ENCODE measurements around the gene UBXN1. TPM values are rescaled to one million over a fixed set of nuclear protein-coding genes. Genes with fewer than 3 reads are reported as not detected.

Gene UBXN1
- total and polyA plus RNA-seq, 10 of the 15 experiments (the other 5 are each of a cell fraction or from before 2014, with no cell fraction given): 7.0 to 173 (median 106) TPM

DNA sequence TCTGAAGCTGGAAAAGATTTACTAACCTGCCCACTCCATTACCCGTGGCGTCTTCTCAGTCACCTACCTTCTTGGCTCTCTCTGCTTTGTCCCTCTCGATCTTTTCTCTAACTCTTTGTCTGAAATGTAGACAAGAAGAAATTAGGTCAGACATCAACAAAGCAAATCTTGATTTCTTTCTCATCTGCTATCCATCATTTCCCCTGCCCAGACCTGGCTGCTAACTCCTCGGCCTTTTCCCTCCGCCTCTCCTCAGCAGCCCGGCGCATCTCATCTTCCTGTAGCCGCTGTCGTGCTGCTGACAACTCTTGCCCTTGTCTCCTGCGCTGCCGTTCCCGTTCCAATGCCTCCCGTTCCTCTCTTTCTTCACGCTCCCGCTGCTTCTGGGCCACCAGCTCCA lies 1.2 kb downstream of the UBXN1 start:
- no peak for DNase-seq (ENCODE audit: low read depth, low spot score)
- Histone ChIP-seq H3K27ac (ENCODE audit: control insufficient read depth, insufficient read depth) (no peak overlapping the region), H3K27me3 (replicated peaks in 1 of 2; ENCODE audit: control insufficient read depth in 2 of 2, insufficient read depth in 2 of 2, low read length in 1 of 2) (no peaks in the 10 kb centered on the region), H3K4me3 (peak overlapping the region; percentile 89), H3K36me3 (ENCODE audit: control insufficient read depth in 2 of 2, insufficient read depth in 2 of 2, low read length in 1 of 2) (peaks cover 0 to 10% of the 10 kb centered on the region in 2 experiments; a peak in 1 of 4 replicates), H3K4me1 (ENCODE audit: control insufficient read depth, insufficient read depth, low read length) (peaks cover 14% of the 10 kb centered on the region), H3K79me2 (ENCODE audit: control insufficient read depth, insufficient read depth, low read length) (peaks cover 25% of the 10 kb centered on the region), H3K9ac (ENCODE audit: control insufficient read depth, insufficient read depth, low read length) (peak overlapping the region; percentile 94; the same call in 1 of the 2 replicates), H2AFZ (ENCODE audit: control insufficient read depth, low read depth, low read length) (no peak overlapping the region), H4K20me1 (ENCODE audit: control insufficient read depth, insufficient read depth) (no peaks in the 10 kb centered on the region; the same call in 1 of the 2 replicates), H3K9me3 (replicated peaks; ENCODE audit: control insufficient read depth, insufficient read depth, low read length) (no peaks in the 10 kb centered on the region), H3K4me2 (ENCODE audit: control insufficient read depth, insufficient read depth) (peak overlapping the region; percentile 77)
- ATAC-seq: no peak
- BruUV-seq (replicated peaks): no TSS peak
- intact Hi-C loops (cut with micrococcal nuclease; ENCODE audit: unreplicated experiment): no loop called here
- ChIA-PET SMC1A (ENCODE audit: uncharacterized antibody, unreplicated experiment) (interaction anchor here (1.4 kb wide), 1 partner anchor 11 kb away, joined by 3 read pairs; no protein-coding TSS in a partner anchor), RAD21 (ENCODE audit: unreplicated experiment) (interaction anchor here (1.1 kb wide), 1 partner anchor 16 kb away, joined by 3 read pairs; no protein-coding TSS in a partner anchor), POLR2A (interaction anchor here (1.1 to 16.2 kb wide), 3 partner anchors 12 to 56 kb away, joined by 3 to 295 read pairs (median 83); partner anchors contain the start of genes B3GAT3, C11orf98, CSKMT and GANAB), CTCF (interaction anchor here (0.9 to 1.9 kb wide), 5 partner anchors 16 to 287 kb away, joined by 3 to 5 read pairs (median 3); partner anchors contain the start of gene TUT1)
- TF ChIP-seq, protein P1, sequence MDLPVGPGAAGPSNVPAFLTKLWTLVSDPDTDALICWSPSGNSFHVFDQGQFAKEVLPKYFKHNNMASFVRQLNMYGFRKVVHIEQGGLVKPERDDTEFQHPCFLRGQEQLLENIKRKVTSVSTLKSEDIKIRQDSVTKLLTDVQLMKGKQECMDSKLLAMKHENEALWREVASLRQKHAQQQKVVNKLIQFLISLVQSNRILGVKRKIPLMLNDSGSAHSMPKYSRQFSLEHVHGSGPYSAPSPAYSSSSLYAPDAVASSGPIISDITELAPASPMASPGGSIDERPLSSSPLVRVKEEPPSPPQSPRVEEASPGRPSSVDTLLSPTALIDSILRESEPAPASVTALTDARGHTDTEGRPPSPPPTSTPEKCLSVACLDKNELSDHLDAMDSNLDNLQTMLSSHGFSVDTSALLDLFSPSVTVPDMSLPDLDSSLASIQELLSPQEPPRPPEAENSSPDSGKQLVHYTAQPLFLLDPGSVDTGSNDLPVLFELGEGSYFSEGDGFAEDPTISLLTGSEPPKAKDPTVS (IDR thresholded peaks at IDR 0.05; ENCODE audit: low read depth, low read length): no peak
- TF ChIP-seq SREBF1 (IDR thresholded peaks at IDR 0.05; ENCODE audit: low read length): no peak
- no peak for TF ChIP-seq ZNF24 (IDR thresholded peaks at IDR 0.05)
- TF ChIP-seq CREM (IDR thresholded peaks at IDR 0.05; ENCODE audit: low read depth): no peak
- TF ChIP-seq ASH2L (IDR thresholded peaks at IDR 0.05; ENCODE audit: borderline replicate concordance, low read depth): no peak
- TF ChIP-seq, protein P2, sequence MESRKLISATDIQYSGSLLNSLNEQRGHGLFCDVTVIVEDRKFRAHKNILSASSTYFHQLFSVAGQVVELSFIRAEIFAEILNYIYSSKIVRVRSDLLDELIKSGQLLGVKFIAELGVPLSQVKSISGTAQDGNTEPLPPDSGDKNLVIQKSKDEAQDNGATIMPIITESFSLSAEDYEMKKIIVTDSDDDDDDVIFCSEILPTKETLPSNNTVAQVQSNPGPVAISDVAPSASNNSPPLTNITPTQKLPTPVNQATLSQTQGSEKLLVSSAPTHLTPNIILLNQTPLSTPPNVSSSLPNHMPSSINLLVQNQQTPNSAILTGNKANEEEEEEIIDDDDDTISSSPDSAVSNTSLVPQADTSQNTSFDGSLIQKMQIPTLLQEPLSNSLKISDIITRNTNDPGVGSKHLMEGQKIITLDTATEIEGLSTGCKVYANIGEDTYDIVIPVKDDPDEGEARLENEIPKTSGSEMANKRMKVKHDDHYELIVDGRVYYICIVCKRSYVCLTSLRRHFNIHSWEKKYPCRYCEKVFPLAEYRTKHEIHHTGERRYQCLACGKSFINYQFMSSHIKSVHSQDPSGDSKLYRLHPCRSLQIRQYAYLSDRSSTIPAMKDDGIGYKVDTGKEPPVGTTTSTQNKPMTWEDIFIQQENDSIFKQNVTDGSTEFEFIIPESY (IDR thresholded peaks at IDR 0.05): no peak
- no peak for TF ChIP-seq ZNF622 (IDR thresholded peaks at IDR 0.05)
- no peak for TF ChIP-seq SMARCA5 (IDR thresholded peaks at IDR 0.05)
- no peak for TF ChIP-seq SIX5 (IDR thresholded peaks at IDR 0.05; ENCODE audit: low read depth, low read length, severe bottlenecking)
- TF ChIP-seq EGR1 (IDR thresholded peaks at IDR 0.05; ENCODE audit: borderline replicate concordance in 1 of 2, low read depth in 2 of 2, low read length in 2 of 2): no peak
- no peak for TF ChIP-seq SUZ12 (IDR thresholded peaks at IDR 0.05; ENCODE audit: unreplicated experiment)
- TF ChIP-seq EZH2 (IDR thresholded peaks at IDR 0.05; ENCODE audit: borderline replicate concordance, control insufficient read depth, low read depth, low read length): no peak
- in situ Hi-C loops (cut with MboI): no loop called here
- FAIRE-seq: no peak
- WGBS (ENCODE audit: insufficient coverage, insufficient replicate concordance, low lambda C conversion rate, missing lambda C conversion rate): 88% methylated on average over 15 of the region's 15 CpGs
